HEK293 (cell line): ENCODE measurements around the gene SMARCD2.
"Not testable (repeated sequence)": the region's sequence is repeated elsewhere in the genome, so short reads cannot be mapped to it uniquely, and the experiment has no call there.

ENCODE experiments used
- CTCF ChIA-PET: fragments of 350-600 bp; formaldehyde crosslinking; extraction: SDS; loops from one replicate; lab custom pipeline; 2021; ENCODE audit warnings: antibody characterized with exemption; lab: Yijun Ruan, JAX
- POLR2A ChIA-PET: fragments of 300-600 bp; formaldehyde crosslinking; extraction: SDS; loops from one replicate; lab custom pipeline; 2020; ENCODE audit warnings: antibody characterized with exemption, inconsistent platforms; lab: Yijun Ruan, JAX
- H3K27ac ChIP-seq: fragments of 200-500 bp; sonication (Bioruptor generic); 2 replicates; pipeline ENCODE4 v1.5.1; 2014; ENCODE audit warnings: low read depth, low read length, control low read depth, inconsistent platforms; ENCODE audit errors: extremely low read depth
- H3K36me3 ChIP-seq, 2 experiments: fragments of 200-500 bp in 1 of 2; sonication (Bioruptor generic) in 1 of 2; 1 replicate in 1 of 2; 2 replicates in 1 of 2; pipeline ENCODE4 v1.5.1; 2014 to 2017; ENCODE audit warnings: inconsistent platforms in 2 of 2, low read length in 2 of 2; ENCODE audit not compliant: control insufficient read depth in 2 of 2, insufficient read depth in 1 of 2
- H3K4me1 ChIP-seq: fragments of 200-500 bp; sonication (Bioruptor generic); 2 replicates; pipeline ENCODE4 v1.5.1; 2014; ENCODE audit warnings: mild to moderate bottlenecking, low read length, inconsistent platforms; ENCODE audit not compliant: control insufficient read depth, insufficient read depth
- H3K4me3 ChIP-seq: 2 replicates; pipeline ENCODE4 v1.5.1; 2011; ENCODE audit warnings: low read depth, mild to moderate bottlenecking, control low read depth, low read length, moderate library complexity
- H3K9me3 ChIP-seq: fragments of 200-500 bp; sonication (Bioruptor generic); 2 replicates; pipeline ENCODE4 v1.5.1; 2014; ENCODE audit warnings: low read depth, low read length, inconsistent platforms; ENCODE audit not compliant: control insufficient read depth, insufficient read depth
- ZBTB1 ChIP-seq: fragments of 450-650 bp; formaldehyde crosslinking; IDR thresholded peaks from 2 replicates; pipeline ENCODE4 v1.5.1; 2016; ENCODE audit warnings: missing biosample characterization, missing genetic modification characterization
- ZBTB20 ChIP-seq: fragments of 450-650 bp; formaldehyde crosslinking; IDR thresholded peaks from 2 replicates; pipeline ENCODE4 v1.5.1; 2016; ENCODE audit warnings: missing biosample characterization, missing genetic modification characterization
- ZBTB21 ChIP-seq: fragments of 450-650 bp; formaldehyde crosslinking; IDR thresholded peaks from 2 replicates; pipeline ENCODE4 v1.5.1; 2017; ENCODE audit warnings: missing biosample characterization, missing genetic modification characterization
- ZFP37 ChIP-seq: fragments of 450-650 bp; formaldehyde crosslinking; IDR thresholded peaks from 2 replicates; pipeline ENCODE4 v1.5.1; 2016; ENCODE audit warnings: missing biosample characterization, missing genetic modification characterization
- ZNF112 ChIP-seq: fragments of 450-650 bp; formaldehyde crosslinking; IDR thresholded peaks from 2 replicates; pipeline ENCODE4 v1.5.0; 2017; ENCODE audit warnings: missing biosample characterization, missing genetic modification characterization
- ZNF19 ChIP-seq: fragments of 450-650 bp; formaldehyde crosslinking; IDR thresholded peaks from 2 replicates; pipeline ENCODE4; 2016; ENCODE audit warnings: missing biosample characterization, missing genetic modification characterization, low read depth
- ZNF248 ChIP-seq: fragments of 450-650 bp; formaldehyde crosslinking; IDR thresholded peaks from 2 replicates; pipeline ENCODE4 v1.5.1; 2017; ENCODE audit warnings: missing biosample characterization, missing genetic modification characterization
- ZNF311 ChIP-seq: fragments of 450-650 bp; formaldehyde crosslinking; IDR thresholded peaks from 2 replicates; pipeline ENCODE4 v1.5.1; 2017; ENCODE audit warnings: missing biosample characterization, missing genetic modification characterization, borderline replicate concordance
- ZNF335 ChIP-seq: fragments of 450-650 bp; formaldehyde crosslinking; conservative IDR thresholded peaks from 2 replicates; pipeline ENCODE4 v1.5.1; 2016; ENCODE audit warnings: missing biosample characterization, missing genetic modification characterization
- ZNF37A ChIP-seq: fragments of 450-650 bp; IDR thresholded peaks from 2 replicates; pipeline ENCODE4 v1.5.1; 2018; ENCODE audit warnings: missing biosample characterization, missing genetic modification characterization
- ZNF623 ChIP-seq: fragments of 450-650 bp; formaldehyde crosslinking; IDR thresholded peaks from 2 replicates; pipeline ENCODE4 v1.5.1; 2016; ENCODE audit warnings: missing biosample characterization, missing genetic modification characterization
- ZNF645 ChIP-seq: fragments of 450-650 bp; formaldehyde crosslinking; IDR thresholded peaks from 2 replicates; pipeline ENCODE4; 2016; ENCODE audit warnings: missing biosample characterization, missing genetic modification characterization
- ZNF654 ChIP-seq: fragments of 450-650 bp; formaldehyde crosslinking; IDR thresholded peaks from 2 replicates; pipeline ENCODE4 v1.5.1; 2016; ENCODE audit warnings: low read depth, missing biosample characterization, missing genetic modification characterization
- ZNF660 ChIP-seq: fragments of 450-650 bp; IDR thresholded peaks from 2 replicates; pipeline ENCODE4 v1.5.1; 2018; ENCODE audit warnings: missing biosample characterization, mild to moderate bottlenecking, missing genetic modification characterization
- ZNF776 ChIP-seq: fragments of 450-650 bp; formaldehyde crosslinking; IDR thresholded peaks from 2 replicates; pipeline ENCODE4 v1.5.0; 2017; ENCODE audit warnings: missing biosample characterization, missing genetic modification characterization, borderline replicate concordance
- ZNF791 ChIP-seq: fragments of 450-650 bp; formaldehyde crosslinking; IDR thresholded peaks from 2 replicates; pipeline ENCODE4 v1.5.1; 2016; ENCODE audit warnings: missing biosample characterization, missing genetic modification characterization
- ZNF792 ChIP-seq: fragments of 450-650 bp; formaldehyde crosslinking; IDR thresholded peaks from 2 replicates; pipeline ENCODE4 v1.5.1; 2016; ENCODE audit warnings: missing biosample characterization, missing genetic modification characterization
- ZSCAN16 ChIP-seq: fragments of 450-650 bp; formaldehyde crosslinking; IDR thresholded peaks from 2 replicates; pipeline ENCODE4 v1.5.1; 2016; ENCODE audit warnings: missing biosample characterization, missing genetic modification characterization

The SMARCD2 gene

GRCh38 chr17:63880706-63881105 is 38.2 kb upstream of the SMARCD2 start:
- no peak overlapping the region for H3K27ac ChIP-seq
- H3K4me1 ChIP-seq = no peaks in the 10 kb centered on the region
- H3K4me3 ChIP-seq = no peak overlapping the region
- POLR2A ChIA-PET = no interaction called here
- TF ChIP-seq ZNF654 (tag by site-specific recombination) (no peak), ZNF792 (no peak), ZSCAN16 (tag by site-specific recombination) (no peak), ZNF37A (tag by site-specific recombination) (no peak), ZBTB1 (tag by site-specific recombination) (no peak), ZNF791 (tag by site-specific recombination) (no peak), ZNF335 (tag by site-specific recombination) (no peak), ZNF311 (tag by site-specific recombination) (no peak), ZNF112 (tag by site-specific recombination) (no peak), ZNF660 (tag by site-specific recombination) (no peak), ZNF248 (tag by site-specific recombination) (no peak), ZNF19 (no peak), ZNF645 (no peak), ZNF623 (tag by site-specific recombination) (no peak), ZNF776 (tag by site-specific recombination) (no peak), ZBTB20 (tag by site-specific recombination) (no peak), ZFP37 (tag by site-specific recombination) (no peak), ZBTB21 (tag by site-specific recombination) (no peak)
- TF ChIP-seq, all 188 proteins: peak for 0
- Histone ChIP-seq H3K9me3 (no peaks in the 10 kb centered on the region), H3K36me3 (no peaks in the 10 kb centered on the region)
- CTCF ChIA-PET = interaction anchor here (0.6 to 2.9 kb wide), 6 partner anchors 10 to 222 kb away, joined by 3 to 10 read pairs (median 3); no protein-coding TSS in a partner anchor

- H3K4me1 ChIP-seq, H3K9me3 ChIP-seq, H3K36me3 ChIP-seq, H3K27ac ChIP-seq, POLR2A ChIA-PET, H3K4me3 ChIP-seq: not testable (repeated sequence)
- CTCF ChIA-PET = interaction anchor here (0.6 to 2.6 kb wide), 4 partner anchors 10 to 1101 kb away, joined by 3 to 14 read pairs (median 4); no protein-coding TSS in a partner anchor
Observed at GRCh38 chr17:63878413-63878812, 35.9 kb upstream of the SMARCD2 start.

GRCh38 chr17:63874693-63875092 is 32.2 kb upstream of the SMARCD2 start:
- CTCF ChIA-PET = interaction anchor here (0.6 to 1.4 kb wide), 13 partner anchors 9 to 1347 kb away, joined by 3 to 9 read pairs (median 4); no protein-coding TSS in a partner anchor
- H3K4me1 ChIP-seq, H3K4me3 ChIP-seq, H3K36me3 ChIP-seq, H3K27ac ChIP-seq, POLR2A ChIA-PET, H3K9me3 ChIP-seq: not testable (repeated sequence)

- CTCF ChIA-PET = interaction anchor here (0.6 to 1.4 kb wide), 13 partner anchors 8 to 1347 kb away, joined by 3 to 9 read pairs (median 4); no protein-coding TSS in a partner anchor
- H3K4me1 ChIP-seq, H3K9me3 ChIP-seq, POLR2A ChIA-PET, H3K36me3 ChIP-seq, H3K4me3 ChIP-seq, H3K27ac ChIP-seq: not testable (repeated sequence)
Observed at GRCh38 chr17:63874061-63874626, 31.7 kb upstream of the SMARCD2 start.

- CTCF ChIA-PET = interaction anchor here (1.4 kb wide), 1 partner anchor 1228 kb away, joined by 3 read pairs; no protein-coding TSS in a partner anchor
- H3K4me3 ChIP-seq, H3K9me3 ChIP-seq, H3K4me1 ChIP-seq, H3K36me3 ChIP-seq, H3K27ac ChIP-seq, POLR2A ChIA-PET: not testable (repeated sequence)
Observed at GRCh38 chr17:63873577-63873976, 31.1 kb upstream of the SMARCD2 start, which contains the start of gene CSH2. TSS of gene CSH2 (minus strand) at chr17:63873677. CDS start at chr17:63873614, 63 bp downstream.

- H3K4me3 ChIP-seq, H3K4me1 ChIP-seq, CTCF ChIA-PET, POLR2A ChIA-PET, H3K36me3 ChIP-seq, H3K9me3 ChIP-seq, H3K27ac ChIP-seq: not testable (repeated sequence)
Observed at GRCh38 chr17:63871646-63872365, 29.3 kb upstream of the SMARCD2 start.
